ENCODE data around the gene IGF1R.

The IGF1R gene

DNA sequence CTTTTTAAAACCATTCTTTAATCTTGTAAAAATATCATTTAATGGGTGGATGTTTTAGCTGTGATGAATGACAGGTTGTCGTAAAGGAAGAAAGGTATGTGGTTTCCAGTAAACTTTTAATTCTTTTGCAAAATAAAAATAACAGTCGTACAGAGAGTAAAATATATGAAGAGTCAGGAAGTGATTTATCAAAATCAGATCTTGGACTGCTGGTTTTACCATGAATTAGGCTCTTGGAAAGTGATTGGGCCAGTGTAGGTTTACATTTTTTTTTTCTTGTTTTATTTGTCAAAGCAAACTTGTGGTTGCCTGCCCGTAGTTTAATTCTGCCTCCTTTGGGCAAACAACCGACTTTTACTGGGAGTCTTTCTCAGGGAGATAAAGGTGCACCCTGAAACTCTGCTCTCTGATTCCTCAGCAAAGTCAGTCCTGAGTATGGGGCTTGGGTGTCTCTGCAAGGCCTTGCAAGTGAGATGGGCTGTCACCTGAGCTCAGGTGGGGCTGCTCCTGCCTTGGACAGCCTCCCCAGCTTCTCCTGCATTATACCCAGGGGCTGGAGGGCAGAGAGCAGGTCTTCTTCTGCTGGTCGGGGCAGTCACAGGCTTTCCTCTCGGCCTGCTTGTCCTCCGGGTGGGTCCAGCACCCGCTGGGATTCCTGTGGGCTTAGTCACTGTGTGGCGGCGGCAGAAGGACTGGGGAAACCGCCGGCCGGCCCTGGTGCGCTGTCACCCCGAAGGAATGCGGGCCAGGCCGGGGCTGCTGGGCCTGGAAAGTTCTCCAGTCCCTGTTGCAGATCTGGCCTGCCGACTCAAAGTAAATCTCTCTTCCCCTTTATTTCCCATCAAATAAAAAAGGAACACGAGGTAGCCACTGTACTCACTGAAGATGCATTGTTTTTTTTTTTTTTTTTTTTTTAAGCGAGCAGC is 79.0 kb downstream of the IGF1R start:
- DNase-seq (ENCODE audit: low spot score): peak; percentile 75

DNA sequence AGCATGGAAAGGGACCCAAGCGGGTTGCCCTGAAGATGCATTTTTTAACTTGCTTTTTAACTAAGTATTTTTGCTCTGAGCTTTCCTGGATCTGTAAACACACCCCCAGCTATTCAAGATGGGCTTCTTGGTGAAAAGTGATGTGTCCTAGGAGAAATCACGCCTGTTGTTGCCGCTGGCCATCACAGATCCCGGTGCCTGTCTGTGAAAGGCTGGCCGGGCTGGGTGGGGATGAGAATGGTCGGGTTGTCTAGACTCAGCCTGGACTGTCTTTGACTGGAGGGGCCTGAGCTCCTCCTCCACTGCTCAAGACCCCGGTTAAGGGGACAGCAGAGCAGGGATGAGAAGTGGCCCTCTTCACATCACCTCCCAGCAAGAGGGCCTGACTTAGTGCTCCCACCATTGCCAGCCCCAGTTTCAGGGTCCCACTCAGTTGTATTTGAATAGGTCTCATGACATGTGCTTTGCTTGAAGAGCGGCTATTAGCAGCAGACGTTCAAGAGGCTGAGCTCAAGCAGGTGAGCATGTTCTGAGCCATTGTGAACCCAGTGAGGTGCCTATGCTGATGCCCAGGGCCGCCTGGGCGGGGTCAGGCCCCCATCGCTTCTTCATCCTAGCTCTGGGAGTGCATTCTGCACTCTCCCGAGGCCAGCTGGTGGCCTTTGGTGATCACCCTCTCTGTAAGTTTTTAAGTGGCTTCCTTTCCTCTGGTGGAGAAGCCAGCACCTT is 79.9 kb downstream of the IGF1R start:
- no peak for DNase-seq (ENCODE audit: low spot score)

DNA sequence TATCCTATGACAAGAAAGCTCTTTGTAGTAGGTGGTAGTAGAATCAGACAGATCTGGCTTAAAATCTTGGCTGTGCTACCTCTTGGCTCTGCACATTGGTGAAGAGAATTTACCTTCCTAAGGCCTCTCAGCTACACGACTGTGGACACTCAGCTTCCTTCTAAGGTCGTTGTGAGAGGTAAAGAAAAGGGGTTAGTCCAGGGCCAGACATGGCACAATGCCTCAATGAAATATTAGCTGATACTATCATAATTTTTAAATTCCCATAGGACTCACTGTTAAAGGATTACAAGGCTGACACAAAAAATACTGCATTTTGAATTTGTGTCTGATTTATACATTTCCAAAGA is 80.4 kb downstream of the IGF1R start:
- DNase-seq (ENCODE audit: low spot score): no peak

- DNase-seq (ENCODE audit: low spot score): no peak
These were observed 81.2 kb downstream of the IGF1R start for GRCh38 chr15:98729446-98730042.

- no peak for DNase-seq (ENCODE audit: low spot score)
These were observed 82.7 kb downstream of the IGF1R start for GRCh38 chr15:98730860-98731711.

DNA sequence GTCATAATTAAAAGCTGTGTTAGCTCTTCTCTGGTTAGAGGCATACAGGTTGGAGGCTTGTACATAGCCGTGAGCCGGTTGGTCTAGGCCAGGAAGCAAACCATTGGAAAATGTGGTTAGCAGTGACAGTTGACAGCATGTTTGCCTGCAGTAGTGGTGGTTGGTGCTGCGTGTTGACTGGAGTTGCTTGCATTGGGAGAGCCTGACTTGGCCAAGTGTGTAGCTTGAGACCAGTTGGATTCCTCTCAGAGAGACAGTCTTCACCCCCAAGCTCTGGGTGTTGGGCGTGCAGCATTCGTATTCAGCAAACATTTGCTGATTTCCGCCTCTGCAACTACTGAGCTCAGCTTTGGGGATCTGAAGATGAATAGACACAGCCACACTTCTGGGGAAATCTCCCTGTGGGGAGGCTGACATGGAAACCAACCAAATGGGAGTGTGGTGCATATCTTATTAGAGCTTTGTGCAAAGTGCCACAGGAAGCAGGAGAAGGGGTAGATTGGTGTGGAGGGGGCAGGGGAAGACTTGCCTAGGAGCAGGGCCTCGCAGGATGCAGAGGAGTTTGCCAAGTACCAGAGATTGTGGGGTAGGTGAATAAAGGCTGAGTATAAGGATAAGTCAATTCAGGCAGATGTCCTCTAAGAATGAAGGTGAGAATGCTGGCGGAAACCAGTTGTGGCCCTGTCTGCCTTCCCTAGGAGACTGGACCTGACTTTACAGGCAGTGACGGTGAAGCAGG is 83.5 kb downstream of the IGF1R start:
- DNase-seq (ENCODE audit: low spot score): no peak

- no peak for DNase-seq (ENCODE audit: low spot score)
These were observed 84.8 kb downstream of the IGF1R start for GRCh38 chr15:98733098-98733497.

DNA sequence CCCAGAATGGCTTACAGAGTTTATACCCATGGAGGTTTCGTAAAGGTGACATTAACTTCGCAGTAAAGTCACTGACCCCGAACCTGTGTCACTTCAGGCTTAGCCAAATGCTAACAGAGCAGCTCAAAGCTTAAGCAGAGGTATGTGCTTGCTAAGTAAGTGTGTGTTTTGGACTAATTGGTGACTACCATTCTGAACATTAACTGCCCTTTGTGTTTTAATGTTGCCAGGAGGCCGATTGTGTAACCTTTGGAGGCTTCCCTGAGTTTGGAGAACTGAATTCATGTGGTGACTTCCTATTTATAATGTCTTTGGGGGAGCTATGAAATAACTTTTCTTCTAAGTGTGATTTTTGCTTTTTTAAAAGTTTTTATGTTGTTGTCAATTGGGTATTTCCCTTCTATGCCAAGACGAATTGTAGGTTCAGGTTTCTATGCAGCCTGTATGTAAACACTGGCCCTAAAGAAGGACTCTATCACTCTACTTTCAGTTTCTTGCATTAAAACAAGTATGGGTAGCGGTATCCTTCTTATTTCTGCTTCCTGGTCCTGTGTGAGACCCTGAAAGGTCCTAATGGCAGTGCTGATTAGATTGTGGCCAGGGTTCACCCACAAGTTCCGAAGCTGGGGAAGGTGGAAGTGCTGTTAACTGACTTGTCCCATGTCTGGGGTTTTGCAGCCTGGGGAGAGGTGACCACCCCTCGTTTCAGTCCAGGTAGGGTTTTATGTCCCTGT is 86.3 kb downstream of the IGF1R start:
- no peak for DNase-seq (ENCODE audit: low spot score)

DNA sequence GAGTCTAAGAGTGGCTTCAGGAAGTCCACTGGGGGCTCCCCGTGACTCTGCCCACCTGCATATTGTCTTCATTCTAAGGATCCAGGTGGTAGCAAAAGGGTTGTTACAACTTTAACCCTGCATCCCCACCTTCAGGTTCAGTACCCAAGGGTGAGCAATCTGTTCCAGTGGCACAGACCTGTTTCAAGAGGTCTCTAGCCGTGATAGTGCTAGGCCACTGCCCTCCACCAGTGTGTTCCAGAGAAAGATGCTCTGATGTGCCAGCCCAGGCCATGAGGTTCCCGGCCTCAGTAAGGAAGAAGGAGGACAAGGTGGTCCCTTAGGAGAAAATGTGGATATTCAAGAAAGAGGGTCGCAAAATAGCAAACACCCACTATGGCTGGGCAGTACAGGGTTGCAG is 87.0 kb downstream of the IGF1R start:
- DNase-seq (ENCODE audit: low spot score): no peak

GRCh38 chr15:98735895-98736617 is 87.7 kb downstream of the IGF1R start:
- no peak for DNase-seq (ENCODE audit: low spot score)

GRCh38 chr15:98737159-98737558 is 88.8 kb downstream of the IGF1R start:
- DNase-seq (ENCODE audit: low spot score): no peak

DNA sequence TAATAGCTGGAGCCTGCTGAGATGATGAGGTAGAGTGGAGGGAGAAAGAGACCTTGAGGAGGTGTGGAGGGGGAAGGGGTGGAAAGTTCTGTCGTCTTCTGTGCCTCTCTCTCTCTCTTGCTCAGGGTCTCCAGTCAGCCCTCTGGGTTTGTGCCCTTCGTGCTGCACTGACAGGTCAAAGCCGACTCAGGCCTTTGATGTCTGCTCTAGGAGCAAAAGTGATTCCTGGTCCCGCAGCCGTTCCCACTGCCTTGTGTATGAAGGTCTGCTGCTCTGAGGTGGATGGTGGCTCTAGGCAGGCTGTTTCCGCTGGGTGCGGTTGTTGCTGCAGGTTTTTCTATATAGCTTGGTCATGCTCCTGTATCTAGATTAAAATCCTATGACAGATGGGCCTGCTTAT is 89.4 kb downstream of the IGF1R start:
- no peak for DNase-seq (ENCODE audit: low spot score)

DNA sequence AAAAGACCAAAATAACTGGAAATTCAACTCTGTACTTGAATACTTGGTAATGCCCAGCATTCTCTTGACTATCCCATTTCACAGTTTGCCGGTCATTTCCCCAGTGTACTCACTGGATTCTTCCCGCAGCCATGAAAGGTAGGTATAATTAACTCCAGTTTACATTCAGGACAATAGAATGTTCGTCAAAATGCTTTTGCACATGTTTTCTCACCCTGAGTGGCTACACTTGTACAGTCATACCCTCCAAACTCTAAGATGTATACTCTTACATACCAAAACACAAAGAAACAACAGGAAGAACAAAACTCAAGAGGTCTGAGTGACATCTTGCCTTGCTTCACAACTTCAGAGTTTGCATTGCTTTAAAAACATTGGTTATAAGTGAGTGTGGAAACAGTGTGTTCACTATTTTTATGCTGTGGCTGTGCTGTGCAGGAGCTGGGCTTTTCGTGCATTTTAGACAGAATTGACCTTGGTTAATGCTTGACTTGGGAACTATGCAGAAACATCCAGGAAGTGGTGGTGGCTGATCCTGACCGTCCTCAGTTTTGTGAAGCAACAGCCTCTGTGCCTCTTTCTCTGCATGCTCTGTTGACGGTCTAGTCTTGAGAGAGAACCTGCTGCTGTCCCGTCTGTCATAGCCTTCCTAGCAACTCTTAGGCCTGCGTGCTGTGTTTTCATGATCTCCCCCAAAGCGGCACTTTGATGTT is 90.5 kb downstream of the IGF1R start:
- no peak for DNase-seq (ENCODE audit: low spot score)

DNA sequence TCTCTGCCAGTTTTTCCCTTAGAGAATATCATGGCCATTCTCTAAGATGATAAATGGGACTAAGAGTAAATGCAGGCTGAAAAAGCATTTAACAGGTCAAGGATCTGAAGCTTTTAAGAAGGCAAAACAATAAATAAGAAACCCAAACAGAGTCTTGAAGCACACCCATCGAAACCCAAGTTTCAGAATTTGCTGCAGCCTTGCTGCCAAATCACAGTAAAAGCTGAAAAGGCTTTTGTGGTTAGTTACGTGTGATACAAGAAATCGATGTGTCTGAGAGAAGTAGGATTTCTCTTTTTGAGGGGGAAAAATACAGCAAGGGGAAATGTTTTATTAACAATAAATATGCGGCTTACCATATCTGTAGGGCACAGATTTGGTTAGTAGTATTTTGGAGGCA is 92.0 kb downstream of the IGF1R start:
- no peak for DNase-seq (ENCODE audit: low spot score)

DNA sequence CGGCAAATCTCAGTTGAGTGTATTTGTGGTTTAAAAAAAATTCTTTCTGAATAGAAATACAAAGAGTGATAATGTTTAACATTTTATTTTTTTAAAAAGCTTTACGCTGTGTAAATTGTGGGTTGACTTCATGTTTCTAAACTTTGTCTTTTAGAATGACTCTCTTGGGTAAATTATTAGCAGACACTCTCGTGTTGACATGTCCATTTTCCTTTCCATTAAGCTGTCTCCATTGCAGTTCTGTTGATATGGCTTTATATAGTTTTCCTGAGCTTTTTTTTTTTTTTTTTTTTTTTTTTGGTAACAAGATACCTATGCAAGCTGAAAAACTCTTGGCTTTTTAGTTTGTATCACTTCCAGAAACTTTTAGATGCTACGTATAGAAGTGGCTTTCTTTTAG is 92.6 kb downstream of the IGF1R start:
- no peak for DNase-seq (ENCODE audit: low spot score)

- no peak for DNase-seq (ENCODE audit: low spot score)
These were observed 94.8 kb downstream of the IGF1R start for GRCh38 chr15:98743177-98743576.

- DNase-seq (ENCODE audit: low spot score): no peak
These were observed 96.2 kb downstream of the IGF1R start for GRCh38 chr15:98744506-98744905.

- DNase-seq (ENCODE audit: low spot score): no peak
These were observed 96.8 kb downstream of the IGF1R start for GRCh38 chr15:98745179-98745578.

DNA sequence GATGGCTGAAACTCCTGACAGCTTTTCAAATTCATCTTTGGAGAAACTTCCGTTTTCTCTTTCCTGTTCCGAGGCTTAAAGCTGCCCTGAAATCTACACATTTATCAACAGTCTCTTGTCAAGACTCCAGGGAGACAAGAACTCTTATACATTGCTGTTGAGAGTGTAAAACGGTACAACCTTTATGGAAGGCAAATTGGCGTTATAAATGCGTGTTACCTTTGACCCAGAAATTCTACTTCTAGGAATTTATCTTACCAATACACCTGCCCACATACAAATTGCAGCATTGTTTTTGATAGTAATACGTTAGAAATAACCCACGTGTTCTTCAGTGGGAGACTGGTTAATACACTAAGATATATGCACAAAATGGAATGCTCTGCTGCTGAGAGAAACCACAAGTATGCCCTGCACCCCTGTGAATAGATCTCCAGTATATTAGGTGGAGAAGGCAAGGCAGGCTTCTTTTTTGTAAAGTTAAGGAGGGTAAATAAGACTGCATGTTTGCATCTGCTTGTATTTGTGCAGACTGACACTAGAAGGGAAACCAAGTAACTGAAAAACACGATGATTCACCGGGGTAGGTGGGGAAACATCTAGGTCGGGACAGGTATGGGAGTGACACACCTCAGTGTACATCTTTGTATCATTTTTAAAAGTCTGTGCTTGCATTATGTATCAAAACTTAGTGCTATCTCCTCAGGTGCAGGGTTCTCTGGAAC is 97.5 kb downstream of the IGF1R start:
- no peak for DNase-seq (ENCODE audit: low spot score)
